ENCODE results near the gene MORC4.

DNA sequence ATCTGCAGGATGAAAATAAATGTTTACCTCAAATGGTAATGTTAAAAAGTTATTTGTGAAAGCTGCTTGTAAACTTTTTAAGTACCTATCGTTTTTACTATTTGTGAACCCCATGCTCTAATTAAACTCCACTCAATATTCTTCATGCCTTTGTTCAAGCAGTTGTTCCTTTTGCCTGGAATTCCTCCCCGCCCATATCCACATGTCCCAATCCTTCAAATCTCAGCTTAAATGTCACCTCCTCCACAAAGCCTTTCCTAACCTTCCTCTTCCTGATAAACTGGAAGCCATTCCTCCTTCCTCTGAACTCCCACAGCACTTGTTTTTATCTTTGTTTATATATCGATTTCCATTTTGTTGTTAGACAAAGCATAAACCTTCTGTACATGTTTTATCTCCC, 2.4 kb downstream of the MORC4 start:
- TF ChIP-seq, protein P1, sequence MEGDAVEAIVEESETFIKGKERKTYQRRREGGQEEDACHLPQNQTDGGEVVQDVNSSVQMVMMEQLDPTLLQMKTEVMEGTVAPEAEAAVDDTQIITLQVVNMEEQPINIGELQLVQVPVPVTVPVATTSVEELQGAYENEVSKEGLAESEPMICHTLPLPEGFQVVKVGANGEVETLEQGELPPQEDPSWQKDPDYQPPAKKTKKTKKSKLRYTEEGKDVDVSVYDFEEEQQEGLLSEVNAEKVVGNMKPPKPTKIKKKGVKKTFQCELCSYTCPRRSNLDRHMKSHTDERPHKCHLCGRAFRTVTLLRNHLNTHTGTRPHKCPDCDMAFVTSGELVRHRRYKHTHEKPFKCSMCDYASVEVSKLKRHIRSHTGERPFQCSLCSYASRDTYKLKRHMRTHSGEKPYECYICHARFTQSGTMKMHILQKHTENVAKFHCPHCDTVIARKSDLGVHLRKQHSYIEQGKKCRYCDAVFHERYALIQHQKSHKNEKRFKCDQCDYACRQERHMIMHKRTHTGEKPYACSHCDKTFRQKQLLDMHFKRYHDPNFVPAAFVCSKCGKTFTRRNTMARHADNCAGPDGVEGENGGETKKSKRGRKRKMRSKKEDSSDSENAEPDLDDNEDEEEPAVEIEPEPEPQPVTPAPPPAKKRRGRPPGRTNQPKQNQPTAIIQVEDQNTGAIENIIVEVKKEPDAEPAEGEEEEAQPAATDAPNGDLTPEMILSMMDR (IDR thresholded peaks at IDR 0.05), result no peak
- no peak for TF ChIP-seq POLR2A (IDR thresholded peaks at IDR 0.05)
- no peak for TF ChIP-seq POLR2AphosphoS5 (IDR thresholded peaks at IDR 0.05; ENCODE audit: insufficient read depth in 1 of 2, low read depth in 1 of 2)

Measured in vagina (tissue), 2 donors.